Kidney capillary endothelial cell (primary cell): ENCODE measurements around the gene RNF7.
A peak's percentile ranks its signal among the peaks of the same experiment; 100 is the strongest.
"Not testable (repeated sequence)": the region's sequence is repeated elsewhere in the genome, so short reads cannot be mapped to it uniquely, and the experiment has no call there.

ENCODE experiments used
- DNase-seq: peaks from one replicate; pipeline ENCODE4 v3.0.0-alpha.2; 2018; ENCODE audit warnings: low spot score

RNF7 gene

GRCh38 chr3:141735770-141736465, 2.2 kb upstream of the RNF7 start:
- no peak for DNase-seq

GRCh38 chr3:141737093-141737492, 1.0 kb upstream of the RNF7 start:
- DNase-seq, result no peak

DNA sequence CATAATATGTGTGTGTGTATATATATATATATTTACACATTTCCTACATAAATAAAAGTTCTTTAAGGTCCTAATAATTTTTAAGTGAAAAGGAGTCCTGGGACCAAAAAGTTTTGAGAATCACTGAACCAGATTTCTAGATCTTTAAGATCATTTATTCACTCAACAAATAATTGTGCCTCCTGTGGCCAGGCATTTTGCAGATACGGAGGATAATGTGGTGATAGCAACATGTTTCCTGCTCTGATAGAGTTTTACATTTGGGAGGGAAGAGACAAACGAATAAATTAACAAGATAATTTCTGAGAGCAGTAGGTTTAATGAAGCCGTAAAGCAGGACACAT, 448 bp upstream of the RNF7 start:
- no peak for DNase-seq

DNA sequence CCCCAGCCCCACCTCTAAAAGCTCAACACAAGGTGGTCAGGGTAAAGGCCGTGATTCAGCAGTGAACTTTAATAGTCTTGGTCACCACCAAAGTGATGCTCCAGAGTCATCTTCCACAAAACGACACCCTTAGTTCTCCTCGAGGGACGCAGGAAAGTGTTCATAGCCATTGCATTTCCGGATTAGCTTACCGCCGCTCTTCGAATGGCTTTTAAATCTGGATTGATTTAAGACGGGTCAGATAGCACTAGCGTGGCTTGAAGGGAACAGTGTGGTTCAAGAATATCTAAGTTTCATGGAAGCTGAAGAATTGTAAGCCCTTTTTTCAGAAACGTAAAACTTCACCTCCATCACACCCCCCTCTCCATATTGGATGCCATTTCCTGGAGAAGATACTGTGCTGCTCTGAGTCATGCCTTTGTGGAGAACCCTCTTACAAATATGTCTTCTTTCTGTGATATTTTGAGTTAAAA, 829 bp downstream of the RNF7 start:
- peak; percentile 73 for DNase-seq

DNA sequence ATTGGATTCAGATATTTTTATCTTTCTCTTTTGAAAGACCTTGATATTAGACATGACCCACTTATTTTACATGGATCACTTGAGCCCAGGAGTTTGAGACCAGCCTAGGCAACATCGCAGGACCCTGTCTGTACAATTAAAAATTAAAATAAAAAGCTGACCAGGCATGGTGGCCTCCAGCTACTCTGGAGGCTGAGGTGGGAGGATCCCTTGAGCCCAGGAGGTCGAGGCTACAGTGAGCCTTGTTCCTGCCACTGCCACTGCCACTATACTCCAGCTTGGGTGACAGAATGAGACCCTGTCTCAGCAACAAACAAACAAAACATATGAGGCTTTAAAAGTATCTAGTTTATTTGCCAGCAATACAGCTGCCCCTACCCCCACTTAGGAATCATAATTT, 1.6 kb downstream of the RNF7 start:
- no peak for DNase-seq

GRCh38 chr3:141740349-141740748, 2.3 kb downstream of the RNF7 start:
- no peak for DNase-seq

DNA sequence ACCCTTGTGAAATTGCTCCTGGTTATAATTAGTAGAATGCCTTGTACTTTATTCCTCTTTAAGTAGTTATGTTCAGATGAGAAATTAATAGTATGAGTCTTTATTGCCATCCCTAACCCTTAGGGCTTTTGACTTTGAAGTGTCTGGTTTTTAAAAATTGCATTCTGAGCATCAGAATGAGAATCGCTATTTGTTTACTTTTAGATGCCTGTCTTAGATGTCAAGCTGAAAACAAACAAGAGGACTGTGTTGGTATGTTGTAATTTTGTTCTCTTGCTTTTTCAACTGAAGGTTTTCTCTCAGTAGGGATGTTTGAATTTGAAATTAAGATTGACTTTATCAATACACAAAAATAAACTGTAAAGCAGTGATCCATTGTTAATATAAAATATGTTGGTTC, 5.2 kb downstream of the RNF7 start:
- DNase-seq, result no peak

- no peak for DNase-seq
Observed at GRCh38 chr3:141746962-141747361, 8.9 kb downstream of the RNF7 start.

- no peak for DNase-seq
Observed at GRCh38 chr3:141753399-141753798, 15.3 kb downstream of the RNF7 start.

GRCh38 chr3:141754032-141754431, 15.9 kb downstream of the RNF7 start:
- DNase-seq, result no peak

- DNase-seq, result not testable (repeated sequence)
Observed at GRCh38 chr3:141762552-141762951, 24.5 kb downstream of the RNF7 start.

GRCh38 chr3:141763088-141763750, 25.1 kb downstream of the RNF7 start, which contains the start of gene GRK7:
TSS of gene GRK7 (plus strand) at chr3:141763408. CDS start at chr3:141778285, 14,877 bp downstream.
- DNase-seq, result no peak

DNA sequence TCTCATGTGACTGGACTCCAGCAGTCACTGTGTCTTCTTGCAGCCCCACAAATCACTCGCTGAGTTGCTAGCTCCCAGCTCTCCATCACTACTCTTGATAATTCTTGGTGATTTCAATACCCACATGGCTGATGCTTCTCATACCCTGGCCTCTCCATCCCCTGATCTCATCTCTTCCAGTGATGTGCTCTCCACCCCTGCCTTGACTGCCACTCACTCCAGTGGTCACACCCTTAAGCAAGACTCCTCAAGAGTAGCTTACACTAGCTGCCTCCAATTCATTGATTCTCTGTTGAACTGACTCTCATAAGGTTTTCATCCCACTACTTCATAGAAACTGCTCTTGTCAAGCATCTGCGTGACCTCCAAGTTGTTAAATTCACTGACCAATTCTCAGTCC, 25.9 kb downstream of the RNF7 start:
- no peak for DNase-seq

GRCh38 chr3:141764465-141764864, 26.4 kb downstream of the RNF7 start:
- no peak for DNase-seq

DNA sequence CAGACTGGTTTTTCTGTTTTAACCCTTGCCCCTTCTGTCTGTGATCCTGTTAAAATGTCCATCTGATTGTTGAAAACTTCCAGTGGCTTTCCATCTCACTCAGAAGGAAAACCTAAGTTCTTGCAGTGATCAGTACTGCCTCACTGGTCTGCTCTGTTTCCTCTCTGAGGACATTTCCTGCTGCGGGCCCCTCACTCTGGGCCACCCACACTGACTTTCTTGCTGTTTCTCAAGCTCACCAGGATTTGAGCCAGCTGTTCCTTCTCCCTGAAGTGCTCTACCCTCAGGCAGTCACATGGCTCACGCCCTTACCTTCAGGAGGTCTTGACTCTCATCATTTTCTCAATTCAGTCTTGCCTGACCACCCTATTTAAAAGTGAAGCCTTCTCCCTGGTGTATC, 26.9 kb downstream of the RNF7 start:
- no peak for DNase-seq

DNA sequence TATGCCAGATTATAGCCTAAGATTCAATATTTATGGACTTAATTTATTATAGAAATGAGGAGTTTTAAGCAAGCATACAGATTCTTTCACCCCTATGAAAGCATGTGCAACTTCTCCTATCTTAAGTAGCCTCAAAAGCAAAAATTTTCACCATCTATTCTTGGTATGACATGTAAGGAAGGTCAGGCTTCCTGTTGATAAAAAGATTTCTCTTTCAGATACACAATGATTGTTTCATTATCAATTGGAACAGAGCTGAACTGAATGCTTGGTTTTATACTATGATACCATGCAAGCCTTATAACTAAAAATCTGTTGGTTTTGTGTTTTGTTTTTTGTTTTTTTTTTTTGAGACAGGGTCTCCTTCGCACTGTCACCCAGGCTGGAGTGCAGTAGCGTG, 29.0 kb downstream of the RNF7 start:
- no peak for DNase-seq

GRCh38 chr3:141769221-141769894, 31.3 kb downstream of the RNF7 start:
- peak; percentile 35 for DNase-seq

GRCh38 chr3:141773676-141774075, 35.6 kb downstream of the RNF7 start:
- DNase-seq, result no peak

DNA sequence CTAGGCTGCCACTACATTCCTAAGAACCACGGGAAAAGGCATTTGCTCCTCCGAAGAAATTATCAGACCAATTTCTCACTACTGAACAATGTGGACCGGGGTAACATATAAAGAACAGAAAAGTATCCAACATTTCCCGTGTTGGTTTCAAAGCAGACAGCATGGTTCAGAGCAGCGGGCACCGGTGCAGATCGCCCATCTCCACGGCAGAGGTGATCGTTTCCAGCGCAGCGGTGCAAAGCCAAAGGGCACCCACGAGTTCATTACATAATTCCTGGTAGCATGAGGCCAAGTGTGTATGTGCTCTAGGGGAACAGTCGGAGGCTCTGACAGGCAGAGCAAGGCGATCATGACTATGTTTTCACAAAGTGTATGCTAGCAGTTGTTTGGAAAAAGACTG, 38.3 kb downstream of the RNF7 start:
- DNase-seq, result no peak

DNA sequence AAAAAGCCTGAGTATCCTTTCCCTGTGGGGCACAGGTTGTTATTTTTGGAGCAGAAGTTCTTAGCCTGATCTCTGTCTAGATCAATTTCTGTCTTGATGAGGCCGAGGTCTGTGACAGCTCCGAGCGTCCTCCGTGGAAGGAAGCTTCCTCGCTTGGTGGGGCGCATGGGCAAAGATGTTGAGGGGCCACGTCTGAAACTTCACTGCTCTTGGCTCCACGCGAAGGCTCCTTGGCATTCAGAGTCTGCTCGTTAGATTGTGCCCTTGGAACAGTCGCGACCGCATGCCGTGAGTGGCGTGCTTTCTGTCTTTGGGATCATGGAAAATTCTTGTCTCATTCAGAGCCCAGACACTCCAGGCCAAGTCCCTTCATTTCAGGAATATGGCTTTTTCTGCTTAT, 38.8 kb downstream of the RNF7 start:
- no peak for DNase-seq

DNA sequence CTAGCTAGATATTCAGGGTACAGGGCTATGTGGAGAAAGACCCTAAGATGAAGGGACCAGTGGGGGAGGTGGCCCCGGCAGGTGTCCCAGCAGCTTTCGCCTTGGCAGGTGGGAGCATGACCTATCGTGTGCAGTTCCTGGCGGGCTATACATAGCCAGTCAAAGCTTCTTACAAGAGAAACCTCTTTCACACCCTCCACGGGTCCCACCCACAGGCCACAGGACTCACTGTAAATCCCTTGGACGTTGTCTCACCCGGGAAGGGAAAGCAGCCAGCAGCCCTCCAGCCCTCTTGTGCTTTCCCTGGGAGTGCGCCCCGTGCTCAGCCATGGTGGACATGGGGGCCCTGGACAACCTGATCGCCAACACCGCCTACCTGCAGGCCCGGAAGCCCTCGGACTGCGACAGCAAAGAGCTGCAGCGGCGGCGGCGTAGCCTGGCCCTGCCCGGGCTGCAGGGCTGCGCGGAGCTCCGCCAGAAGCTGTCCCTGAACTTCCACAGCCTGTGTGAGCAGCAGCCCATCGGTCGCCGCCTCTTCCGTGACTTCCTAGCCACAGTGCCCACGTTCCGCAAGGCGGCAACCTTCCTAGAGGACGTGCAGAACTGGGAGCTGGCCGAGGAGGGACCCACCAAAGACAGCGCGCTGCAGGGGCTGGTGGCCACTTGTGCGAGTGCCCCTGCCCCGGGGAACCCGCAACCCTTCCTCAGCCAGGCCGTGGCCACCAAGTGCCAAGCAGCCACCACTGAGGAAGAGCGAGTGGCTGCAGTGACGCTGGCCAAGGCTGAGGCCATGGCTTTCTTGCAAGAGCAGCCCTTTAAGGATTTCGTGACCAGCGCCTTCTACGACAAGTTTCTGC, 40.1 kb downstream of the RNF7 start:
- DNase-seq, result no peak

- DNase-seq, result no peak
Observed at GRCh38 chr3:141779667-141780066, 41.6 kb downstream of the RNF7 start.
